ENCODE measurements around the gene FBXL15. TPM values are rescaled to one million over a fixed set of nuclear protein-coding genes. Genes with fewer than 3 reads are reported as not detected.
A peak's percentile ranks its signal among the peaks of the same experiment; 100 is the strongest.

The FBXL15 gene
- polyA plus RNA-seq, result 10 to 100 TPM; 24.8 to 47.0 (median 34.6) TPM
- long read RNA-seq, donor 1, transcript FBXL15-201 (4 exons, 2,362 nt), result major isoform, 7 of 33 reads
- long read RNA-seq, donor 1, partial matches to known transcripts, result 26 of 33 reads
- long read RNA-seq, donor 1, other reads (novel, unspliced or antisense), result 0 of 33 reads
- long read RNA-seq, donor 2, partial matches to known transcripts, result 9 of 9 reads
- long read RNA-seq, donor 2, other reads (novel, unspliced or antisense), result 0 of 9 reads
- long read RNA-seq, donor 3, transcript FBXL15-201 (4 exons, 2,362 nt), result major isoform, 5 of 23 reads
- long read RNA-seq, donor 3, partial matches to known transcripts, result 18 of 23 reads
- long read RNA-seq, donor 3, other reads (novel, unspliced or antisense), result 0 of 23 reads
- long read RNA-seq, donor 4, result 0 reads
- long read RNA-seq, donor 5, result 0 reads
- long read RNA-seq, donor 6, partial matches to known transcripts, result 15 of 19 reads
- long read RNA-seq, donor 6, other reads (novel, unspliced or antisense), result 0 of 19 reads
- long read RNA-seq, donor 7, result 0 reads
- long read RNA-seq, donor 8, result 0 reads
- long read RNA-seq, donor 9, partial matches to known transcripts, result 5 of 6 reads
- long read RNA-seq, donor 9, other reads (novel, unspliced or antisense), result 0 of 6 reads
- long read RNA-seq, donor 10, transcript FBXL15-201 (4 exons, 2,362 nt), result major isoform, 7 of 25 reads
- long read RNA-seq, donor 10, partial matches to known transcripts, result 17 of 25 reads
- long read RNA-seq, donor 10, other reads (novel, unspliced or antisense), result 0 of 25 reads

- no peak for FAIRE-seq
- peak within 1 kb of the TSS; percentile 83 to 92 (median 88) for H3K27ac ChIP-seq (ENCODE audit: low read depth in 1 of 3, low read length in 2 of 3)
- H3K27me3 ChIP-seq (ENCODE audit: control insufficient read depth in 3 of 3, insufficient read depth in 3 of 3, low read length in 3 of 3), result peaks cover 0 to 11% (median 2%) of the 10 kb centered on the region in 3 donors
These were observed at the start of gene FBXL15 for GRCh38 chr10:102420714-102421506. FBXL15 (plus strand) TSS chr10:102420836; CDS start chr10:102421130, 294 bp downstream.

GRCh38 chr10:102371295-102371694, 49.3 kb upstream of the FBXL15 start:
- Histone ChIP-seq H3K4me1 (ENCODE audit: control insufficient read depth in 3 of 3, insufficient read depth in 2 of 3, low read depth in 1 of 3, low read length in 2 of 3) (no peaks in the 10 kb centered on the region), H3K27me3 (ENCODE audit: control insufficient read depth in 3 of 3, insufficient read depth in 3 of 3, low read length in 3 of 3) (no peaks in the 10 kb centered on the region), H3K36me3 (ENCODE audit: control insufficient read depth in 3 of 3, insufficient read depth in 2 of 3, low read depth in 1 of 3, low read length in 3 of 3) (peaks cover 32 to 78% (median 46%) of the 10 kb centered on the region in 3 donors), H3K9me3 (ENCODE audit: control insufficient read depth in 2 of 2, insufficient read depth in 1 of 2, low read depth in 1 of 2, low read length in 1 of 2) (peaks cover 0 to 14% of the 10 kb centered on the region in 2 donors), H3K4me3 (ENCODE audit: low read depth in 1 of 3, low read length in 3 of 3) (no peak overlapping the region), H3K27ac (ENCODE audit: low read depth in 1 of 3, low read length in 2 of 3) (no peak overlapping the region)
- 98 to 100% (median 100%) methylated on average over 2 of the region's 2 CpGs for WGBS, 3 donors
- no peak for FAIRE-seq
- DNase-seq, result no peak

More at GRCh38 chr10:102420714-102421506, at the start of gene FBXL15:
- Histone ChIP-seq H3K4me3 (ENCODE audit: low read depth in 1 of 3, low read length in 3 of 3) (peak within 1 kb of the TSS; percentile 75 to 82 (median 81)), H3K4me1 (ENCODE audit: control insufficient read depth in 3 of 3, insufficient read depth in 2 of 3, low read depth in 1 of 3, low read length in 2 of 3) (peaks cover 4 to 56% (median 5%) of the 10 kb centered on the region in 3 donors), H3K36me3 (ENCODE audit: control insufficient read depth in 3 of 3, insufficient read depth in 2 of 3, low read depth in 1 of 3, low read length in 3 of 3) (peaks cover 0 to 34% (median 4%) of the 10 kb centered on the region in 3 donors), H3K9me3 (ENCODE audit: control insufficient read depth in 2 of 2, insufficient read depth in 1 of 2, low read depth in 1 of 2, low read length in 1 of 2) (no peaks in the 10 kb centered on the region)
- WGBS, 3 donors, result 0% methylated on average over 60 to 66 of the region's 66 CpGs
- peak; percentile 99 for DNase-seq

GRCh38 chr10:102375250-102375649, 45.4 kb upstream of the FBXL15 start:
- Histone ChIP-seq H3K4me3 (ENCODE audit: low read depth in 1 of 3, low read length in 3 of 3) (no peak overlapping the region), H3K27me3 (ENCODE audit: control insufficient read depth in 3 of 3, insufficient read depth in 3 of 3, low read length in 3 of 3) (no peaks in the 10 kb centered on the region), H3K9me3 (ENCODE audit: control insufficient read depth in 2 of 2, insufficient read depth in 1 of 2, low read depth in 1 of 2, low read length in 1 of 2) (peaks cover 0 to 10% of the 10 kb centered on the region in 2 donors), H3K27ac (ENCODE audit: low read depth in 1 of 3, low read length in 2 of 3) (no peak overlapping the region), H3K4me1 (ENCODE audit: control insufficient read depth in 3 of 3, insufficient read depth in 2 of 3, low read depth in 1 of 3, low read length in 2 of 3) (no peaks in the 10 kb centered on the region), H3K36me3 (ENCODE audit: control insufficient read depth in 3 of 3, insufficient read depth in 2 of 3, low read depth in 1 of 3, low read length in 3 of 3) (peaks cover 24 to 72% (median 42%) of the 10 kb centered on the region in 3 donors)
- WGBS, 3 donors, result 93 to 97% (median 94%) methylated on average over 7 of the region's 7 CpGs
- FAIRE-seq, result no peak
- no peak for DNase-seq

GRCh38 chr10:102375867-102376266, 44.8 kb upstream of the FBXL15 start:
- Histone ChIP-seq H3K4me3 (ENCODE audit: low read depth in 1 of 3, low read length in 3 of 3) (no peak overlapping the region), H3K27me3 (ENCODE audit: control insufficient read depth in 3 of 3, insufficient read depth in 3 of 3, low read length in 3 of 3) (no peaks in the 10 kb centered on the region), H3K27ac (ENCODE audit: low read depth in 1 of 3, low read length in 2 of 3) (no peak overlapping the region), H3K9me3 (ENCODE audit: control insufficient read depth in 2 of 2, insufficient read depth in 1 of 2, low read depth in 1 of 2, low read length in 1 of 2) (peaks cover 0 to 4% of the 10 kb centered on the region in 2 donors), H3K36me3 (ENCODE audit: control insufficient read depth in 3 of 3, insufficient read depth in 2 of 3, low read depth in 1 of 3, low read length in 3 of 3) (peaks cover 19 to 72% (median 38%) of the 10 kb centered on the region in 3 donors), H3K4me1 (ENCODE audit: control insufficient read depth in 3 of 3, insufficient read depth in 2 of 3, low read depth in 1 of 3, low read length in 2 of 3) (no peaks in the 10 kb centered on the region)
- DNase-seq (no peak), FAIRE-seq (no peak)
- WGBS, 3 donors, result 90 to 94% (median 92%) methylated on average over 2 of the region's 2 CpGs

- Histone ChIP-seq H3K27ac (ENCODE audit: low read depth in 1 of 3, low read length in 2 of 3) (no peak overlapping the region), H3K4me1 (ENCODE audit: control insufficient read depth in 3 of 3, insufficient read depth in 2 of 3, low read depth in 1 of 3, low read length in 2 of 3) (no peaks in the 10 kb centered on the region), H3K27me3 (ENCODE audit: control insufficient read depth in 3 of 3, insufficient read depth in 3 of 3, low read length in 3 of 3) (no peaks in the 10 kb centered on the region), H3K4me3 (ENCODE audit: low read depth in 1 of 3, low read length in 3 of 3) (no peak overlapping the region), H3K36me3 (ENCODE audit: control insufficient read depth in 3 of 3, insufficient read depth in 2 of 3, low read depth in 1 of 3, low read length in 3 of 3) (peaks cover 23 to 75% (median 38%) of the 10 kb centered on the region in 3 donors), H3K9me3 (ENCODE audit: control insufficient read depth in 2 of 2, insufficient read depth in 1 of 2, low read depth in 1 of 2, low read length in 1 of 2) (no peaks in the 10 kb centered on the region)
- DNase-seq, result no peak
- no peak for FAIRE-seq
- 90 to 95% (median 95%) methylated on average over 11 to 12 of the region's 12 CpGs for WGBS, 3 donors
These were observed 43.7 kb upstream of the FBXL15 start for GRCh38 chr10:102376901-102377300.

GRCh38 chr10:102379383-102379782, 41.3 kb upstream of the FBXL15 start:
- Histone ChIP-seq H3K9me3 (ENCODE audit: control insufficient read depth in 2 of 2, insufficient read depth in 1 of 2, low read depth in 1 of 2, low read length in 1 of 2) (no peaks in the 10 kb centered on the region), H3K27ac (ENCODE audit: low read depth in 1 of 3, low read length in 2 of 3) (no peak overlapping the region), H3K4me3 (ENCODE audit: low read depth in 1 of 3, low read length in 3 of 3) (no peak overlapping the region), H3K36me3 (ENCODE audit: control insufficient read depth in 3 of 3, insufficient read depth in 2 of 3, low read depth in 1 of 3, low read length in 3 of 3) (peaks cover 32 to 87% (median 42%) of the 10 kb centered on the region in 3 donors), H3K4me1 (ENCODE audit: control insufficient read depth in 3 of 3, insufficient read depth in 2 of 3, low read depth in 1 of 3, low read length in 2 of 3) (no peaks in the 10 kb centered on the region), H3K27me3 (ENCODE audit: control insufficient read depth in 3 of 3, insufficient read depth in 3 of 3, low read length in 3 of 3) (no peaks in the 10 kb centered on the region)
- DNase-seq (no peak), FAIRE-seq (no peak)
- 95 to 98% (median 95%) methylated on average over 6 of the region's 6 CpGs for WGBS, 3 donors

- WGBS, 3 donors, result 83 to 89% (median 89%) methylated on average over 9 of the region's 9 CpGs
- peaks cover 22 to 64% (median 28%) of the 10 kb centered on the region in 3 donors for H3K36me3 ChIP-seq (ENCODE audit: control insufficient read depth in 3 of 3, insufficient read depth in 2 of 3, low read depth in 1 of 3, low read length in 3 of 3)
- no peak for FAIRE-seq
These were observed 38.7 kb upstream of the FBXL15 start for GRCh38 chr10:102381983-102382382.

GRCh38 chr10:102382871-102383270, 37.8 kb upstream of the FBXL15 start:
- no peaks in the 10 kb centered on the region for H3K4me1 ChIP-seq (ENCODE audit: control insufficient read depth in 3 of 3, insufficient read depth in 2 of 3, low read depth in 1 of 3, low read length in 2 of 3)
- DNase-seq (no peak), FAIRE-seq (no peak)
- H3K4me3 ChIP-seq (ENCODE audit: low read depth in 1 of 3, low read length in 3 of 3), result no peak overlapping the region
- H3K9me3 ChIP-seq (ENCODE audit: control insufficient read depth in 2 of 2, insufficient read depth in 1 of 2, low read depth in 1 of 2, low read length in 1 of 2), result no peaks in the 10 kb centered on the region
- peaks cover 22 to 59% (median 28%) of the 10 kb centered on the region in 3 donors for H3K36me3 ChIP-seq (ENCODE audit: control insufficient read depth in 3 of 3, insufficient read depth in 2 of 3, low read depth in 1 of 3, low read length in 3 of 3)
- H3K27ac ChIP-seq (ENCODE audit: low read depth in 1 of 3, low read length in 2 of 3), result no peak overlapping the region
- 92 to 94% (median 93%) methylated on average over 8 of the region's 8 CpGs for WGBS, 3 donors
- no peaks in the 10 kb centered on the region for H3K27me3 ChIP-seq (ENCODE audit: control insufficient read depth in 3 of 3, insufficient read depth in 3 of 3, low read length in 3 of 3)

More at GRCh38 chr10:102381983-102382382, 38.7 kb upstream of the FBXL15 start:
- Histone ChIP-seq H3K27me3 (ENCODE audit: control insufficient read depth in 3 of 3, insufficient read depth in 3 of 3, low read length in 3 of 3) (no peaks in the 10 kb centered on the region), H3K4me3 (ENCODE audit: low read depth in 1 of 3, low read length in 3 of 3) (no peak overlapping the region), H3K27ac (ENCODE audit: low read depth in 1 of 3, low read length in 2 of 3) (no peak overlapping the region), H3K4me1 (ENCODE audit: control insufficient read depth in 3 of 3, insufficient read depth in 2 of 3, low read depth in 1 of 3, low read length in 2 of 3) (no peaks in the 10 kb centered on the region), H3K9me3 (ENCODE audit: control insufficient read depth in 2 of 2, insufficient read depth in 1 of 2, low read depth in 1 of 2, low read length in 1 of 2) (no peaks in the 10 kb centered on the region)
- DNase-seq, result no peak

Measured in small intestine (tissue), 16 donors.